ENCODE results near the gene CYP11A1. TPM values are rescaled to one million over a fixed set of nuclear protein-coding genes. Genes with fewer than 3 reads are reported as not detected.

CYP11A1 gene
- total RNA-seq, 2 donors from 2014 or later = 0.29 to 1.8 TPM

DNA sequence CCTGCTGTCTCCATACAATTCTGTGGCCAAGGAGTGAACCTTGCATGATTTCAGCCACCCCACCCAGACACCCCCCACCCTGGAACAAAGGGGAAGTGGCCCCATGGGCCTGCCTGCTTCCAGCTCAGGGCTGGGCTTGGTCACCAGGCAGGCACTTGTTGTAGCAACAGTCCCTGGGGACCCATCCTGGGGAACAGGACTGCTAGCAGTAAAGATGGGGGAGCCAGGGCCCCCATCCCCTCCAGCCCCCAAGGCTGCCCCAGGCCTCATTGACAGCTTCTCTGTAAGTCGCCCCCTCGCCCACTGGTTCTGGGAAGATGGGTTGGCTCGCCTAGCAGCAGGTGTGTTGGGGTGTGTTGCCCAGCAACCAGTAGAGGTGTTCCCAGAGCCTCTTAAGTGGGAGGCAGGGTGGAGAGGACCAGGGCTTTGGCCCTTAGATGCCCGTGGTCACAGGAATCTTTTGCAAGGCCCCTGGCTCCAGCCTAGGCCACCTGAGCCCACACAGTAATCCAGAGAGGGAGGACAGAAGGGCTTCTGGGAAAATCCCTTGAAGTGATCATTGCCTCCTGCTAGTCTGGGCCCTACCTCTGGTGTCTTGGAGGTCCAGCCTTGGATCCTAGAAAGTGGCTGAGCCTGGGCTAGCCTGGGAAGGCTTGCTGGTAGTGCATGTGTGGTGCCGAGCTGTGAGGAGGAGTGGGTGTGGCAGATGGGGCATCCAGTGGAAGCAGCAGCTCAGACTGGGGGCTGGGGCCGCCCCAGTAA, 48.9 kb downstream of the CYP11A1 start:
- DNase-seq (no peak), ATAC-seq (peak in 1 of 2 donors; percentile 40)
- intact Hi-C loops (cut with DNase I) = no loop called here

DNA sequence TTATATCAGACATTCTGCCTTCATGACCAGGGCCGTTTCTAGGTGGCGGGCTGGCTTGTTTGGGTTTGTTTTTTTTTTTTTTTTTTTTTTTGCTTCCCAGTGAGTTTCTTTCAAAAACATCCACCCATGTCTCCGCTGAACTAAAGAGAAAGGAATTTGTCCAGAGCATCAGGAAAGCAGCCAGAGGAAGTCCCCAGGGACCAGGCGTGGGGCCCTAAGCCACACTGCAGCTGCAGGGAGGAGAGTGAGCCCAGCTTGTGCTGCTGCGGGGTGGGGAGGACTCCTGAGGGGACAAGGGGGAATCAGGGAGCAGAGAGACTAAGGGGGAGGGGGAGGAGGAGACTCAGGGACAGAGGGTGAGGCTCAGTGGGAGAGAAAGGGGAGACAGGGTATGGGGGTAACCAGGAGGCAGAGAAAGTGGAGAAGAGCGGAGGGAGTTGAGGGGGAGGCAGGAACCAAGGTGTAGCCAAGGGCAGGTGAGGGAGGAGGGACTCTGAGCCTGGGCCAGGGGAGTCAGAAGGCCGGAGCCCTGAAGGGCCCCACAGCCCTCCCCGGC, 49.5 kb downstream of the CYP11A1 start:
- ATAC-seq (peak; percentile 74 to 83), DNase-seq (peak; percentile 84)
- intact Hi-C loops (cut with DNase I) = no loop called here

DNA sequence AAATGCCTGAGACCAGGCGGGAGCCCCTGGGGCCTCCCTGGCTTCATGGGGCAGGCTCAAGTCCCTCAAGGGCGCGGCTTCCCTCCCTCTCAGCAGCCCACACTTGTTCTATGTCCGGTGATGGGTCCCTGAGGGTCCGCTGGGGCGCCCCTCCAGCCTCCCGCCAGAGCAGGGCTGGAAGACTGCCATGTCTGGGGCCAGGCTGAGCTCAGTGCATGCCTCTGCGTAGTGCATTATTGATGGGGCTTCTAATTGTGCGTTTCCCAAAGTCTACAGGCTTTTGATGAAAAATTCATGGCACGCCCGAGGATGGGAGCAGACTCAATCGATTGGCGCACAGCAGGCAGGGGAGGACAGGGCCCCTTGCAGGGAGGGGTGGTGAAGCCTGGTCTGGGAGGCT, 51.3 kb downstream of the CYP11A1 start:
- no peak for DNase-seq
- ATAC-seq = peak; percentile 5 to 24
- intact Hi-C loops (cut with DNase I) = no loop called here

DNA sequence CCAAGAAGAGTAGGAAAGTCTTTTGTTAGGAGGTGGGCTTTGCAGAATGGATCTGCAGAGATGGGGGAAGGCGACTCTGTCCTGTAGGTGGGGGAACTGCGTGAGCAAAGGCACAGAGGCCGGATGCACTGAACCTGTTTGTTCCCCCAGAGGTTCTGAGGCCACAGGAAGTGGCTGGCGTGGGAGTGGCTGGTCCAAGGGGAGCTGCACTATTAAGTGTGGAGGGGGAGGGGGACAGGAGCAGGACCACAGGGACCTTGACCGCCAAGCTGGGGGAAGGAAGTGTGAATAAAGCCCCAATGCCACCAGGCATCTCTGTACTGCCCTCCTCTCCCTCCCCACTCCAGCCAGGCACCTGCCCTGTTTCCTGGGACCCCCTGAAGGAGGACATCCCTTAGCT, 51.8 kb downstream of the CYP11A1 start:
- DNase-seq = no peak
- no peak for ATAC-seq
- intact Hi-C loops (cut with DNase I) = no loop called here

DNA sequence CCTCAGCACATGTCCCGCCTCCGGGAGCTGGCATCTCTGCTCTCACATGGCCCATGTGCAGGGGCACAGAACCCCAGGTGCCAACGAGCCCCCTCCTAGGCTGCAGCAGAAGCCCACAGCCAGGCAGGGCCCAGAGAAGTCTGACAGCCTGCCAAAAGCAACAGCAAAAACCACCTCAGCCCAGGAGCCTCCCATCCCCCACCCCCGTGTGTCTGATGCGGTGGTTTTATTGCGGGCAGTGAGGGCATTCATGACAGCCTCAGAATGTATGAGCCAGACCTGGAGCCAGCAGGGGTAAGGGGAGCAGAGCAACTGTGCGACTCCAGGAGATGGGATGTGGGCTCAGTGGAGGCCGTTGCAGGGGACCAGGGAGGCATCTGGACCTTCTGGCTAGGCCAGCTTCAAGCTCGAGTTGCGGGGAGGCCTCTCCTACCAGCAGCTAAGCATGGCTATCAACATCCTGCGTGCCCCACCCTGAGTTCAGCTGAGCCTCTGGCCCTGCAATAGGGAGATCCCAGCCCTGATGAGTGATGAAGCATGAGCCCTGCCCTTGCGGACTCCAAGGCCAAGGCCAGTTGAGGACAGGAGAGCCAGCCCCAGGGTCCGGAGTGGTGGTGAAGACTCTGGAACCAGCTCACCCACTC, 52.5 kb downstream of the CYP11A1 start:
- intact Hi-C loops (cut with DNase I) = no loop called here
- ATAC-seq = no peak
- DNase-seq = no peak

DNA sequence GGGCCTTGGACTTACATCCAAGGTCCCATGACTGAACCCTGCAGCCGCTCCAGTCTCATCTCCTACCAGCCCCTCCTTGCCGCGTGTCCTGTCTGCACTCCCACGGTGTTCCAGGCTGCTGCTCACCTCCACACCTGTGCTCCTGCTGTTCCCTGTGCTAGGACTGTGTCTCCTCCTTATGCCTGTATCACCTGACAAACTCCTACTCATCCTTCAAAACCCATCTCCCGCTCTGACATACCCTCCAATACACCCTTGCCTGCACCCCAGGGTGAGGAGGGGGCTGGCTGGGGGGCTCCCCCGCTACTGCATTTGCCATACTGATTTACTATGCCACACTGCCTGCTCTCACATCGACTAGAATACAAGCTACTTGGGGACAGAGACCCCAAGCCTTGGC, 53.6 kb downstream of the CYP11A1 start:
- intact Hi-C loops (cut with DNase I) = no loop called here

DNA sequence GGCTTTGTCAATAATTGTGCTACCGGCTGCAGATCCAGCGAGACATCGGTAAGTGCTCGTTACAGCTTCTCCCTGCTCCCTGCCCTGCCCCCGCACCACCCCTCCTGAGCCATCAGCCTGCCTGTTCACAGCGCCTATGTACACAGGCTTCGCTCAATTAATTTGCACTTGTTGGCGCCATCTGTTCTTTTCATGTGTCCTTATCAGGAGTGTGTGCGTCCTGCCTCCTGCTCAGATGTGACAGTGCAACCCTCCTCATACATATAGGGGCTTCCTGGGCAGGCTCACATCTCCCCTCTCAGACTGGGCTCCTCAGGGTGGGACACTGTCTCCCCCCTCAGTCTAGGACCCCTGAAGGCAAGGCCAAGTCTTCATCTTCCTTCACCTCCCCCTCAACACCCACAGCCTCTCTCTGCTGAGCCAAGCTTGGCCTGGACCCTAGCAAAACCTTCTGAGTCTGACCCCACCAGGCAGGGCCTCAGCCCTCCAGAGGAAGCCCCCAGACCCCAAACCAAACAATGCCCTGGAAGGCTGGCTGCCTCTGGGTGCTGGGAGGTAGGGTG, 54.9 kb downstream of the CYP11A1 start:
- intact Hi-C loops (cut with DNase I) = no loop called here
- DNase-seq = no peak
- no peak for ATAC-seq

More for the DNA sequence above, 53.6 kb downstream of the CYP11A1 start:
- no peak for DNase-seq
- no peak for ATAC-seq

DNA sequence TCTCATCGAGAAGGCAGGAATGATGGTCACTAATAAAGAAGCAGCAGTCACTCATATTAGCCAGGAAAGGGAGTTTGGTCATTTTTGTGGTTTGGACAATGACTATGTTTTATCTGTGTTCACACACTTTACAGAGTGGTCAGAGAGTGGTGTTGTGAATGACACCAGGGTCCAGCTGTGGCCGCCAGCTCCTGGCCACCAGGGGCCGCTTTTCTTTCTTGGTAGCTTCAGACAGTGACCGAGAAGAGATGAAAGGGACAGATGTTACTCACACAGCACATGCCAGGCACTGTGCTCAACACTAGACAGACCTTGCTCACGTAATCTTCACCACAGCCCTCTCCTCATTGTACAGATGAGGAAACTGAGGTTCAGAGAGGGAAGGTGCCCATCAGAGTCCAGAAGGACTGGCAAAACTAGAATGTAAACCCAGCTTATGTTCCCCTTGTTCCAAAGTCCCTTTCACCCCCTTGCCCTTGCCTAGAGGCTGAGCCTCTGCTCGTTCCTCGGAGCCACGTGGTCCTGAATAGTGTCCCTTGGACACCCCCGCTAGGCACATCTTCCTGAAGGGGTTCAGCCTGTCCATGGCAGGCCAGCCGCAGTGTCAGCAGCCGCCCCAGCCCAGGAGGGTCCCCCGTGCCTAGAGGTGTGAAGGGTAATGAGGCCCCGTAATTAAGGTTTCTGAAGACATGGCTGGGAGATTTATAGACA, 55.6 kb downstream of the CYP11A1 start:
- DNase-seq = no peak
- no peak for ATAC-seq
- intact Hi-C loops (cut with DNase I) = no loop called here

DNA sequence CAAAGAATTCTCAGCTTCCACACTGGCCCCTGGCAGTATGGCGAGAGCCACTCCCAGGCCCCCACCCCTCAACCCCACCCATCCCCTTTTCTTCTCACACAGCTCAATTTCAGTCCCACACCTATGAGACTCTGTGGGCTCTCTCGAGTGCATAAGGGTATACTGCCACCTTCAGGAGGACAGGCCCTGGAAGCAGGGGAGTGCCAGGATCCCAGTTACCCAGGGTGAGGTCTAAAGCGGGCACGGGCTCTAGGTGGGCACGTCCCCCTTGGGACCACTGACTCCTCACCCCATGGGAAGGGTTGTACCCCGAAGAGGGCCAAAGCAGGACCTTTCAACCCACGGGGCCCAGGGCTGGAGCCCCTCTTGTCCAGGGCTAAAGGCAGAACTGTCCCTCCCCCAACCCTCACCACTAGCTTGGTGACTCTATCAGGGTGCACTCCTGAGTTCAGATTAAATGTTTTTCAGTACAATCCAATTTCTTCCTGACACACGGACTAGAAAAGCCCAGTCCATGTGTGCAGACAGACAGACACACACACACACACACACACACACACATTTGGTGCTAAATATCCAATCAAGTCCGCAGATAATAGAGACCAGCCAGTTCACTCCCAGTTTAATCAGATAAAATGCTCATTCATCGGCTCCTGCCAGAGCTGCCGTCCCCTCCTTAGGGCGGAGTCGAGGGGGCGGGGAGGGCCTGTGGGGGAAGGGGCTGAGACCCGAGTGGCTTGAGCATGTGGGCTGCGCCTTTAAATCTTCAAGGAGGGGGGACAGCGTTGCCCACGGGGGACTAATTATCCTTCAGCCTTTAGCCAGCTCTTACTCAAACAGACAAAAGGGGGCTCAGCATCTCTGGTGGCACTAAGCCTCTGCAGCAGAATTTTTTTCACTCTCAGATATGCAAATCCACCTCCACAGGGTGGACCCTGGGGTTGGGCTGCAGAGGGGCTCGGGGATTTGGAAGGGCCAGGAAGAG, 59.3 kb downstream of the CYP11A1 start:
- ATAC-seq (peak; percentile 80 to 88), DNase-seq (peak; percentile 47)
- intact Hi-C loops (cut with DNase I) = loop anchor here in 1 of 2 donors (2.0 to 10.0 kb wide), 2 partner anchors 181 to 333 kb away; no protein-coding TSS in a partner anchor

DNA sequence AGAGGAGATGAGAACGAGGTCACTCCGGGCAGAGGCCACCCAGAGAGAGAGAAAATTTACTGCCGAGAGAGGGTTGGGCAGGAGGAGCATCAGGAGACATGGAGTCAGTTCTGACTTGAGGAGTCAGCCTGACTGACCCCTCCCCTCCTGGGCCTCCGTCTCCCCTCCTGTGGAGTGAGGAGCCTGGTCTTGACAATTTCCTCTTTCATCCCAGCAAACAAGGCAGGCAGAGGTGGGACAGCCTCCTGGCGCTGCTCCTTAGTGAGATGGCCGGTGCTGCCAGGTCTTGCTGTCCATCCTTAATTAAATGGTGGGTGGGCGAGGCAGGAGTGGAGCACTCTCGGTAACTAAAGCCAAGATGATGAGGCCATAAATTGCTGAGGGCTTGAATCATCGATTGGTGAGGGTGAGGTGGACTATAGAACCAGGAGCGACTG, 60.6 kb downstream of the CYP11A1 start:
- DNase-seq (no peak), ATAC-seq (no peak)
- intact Hi-C loops (cut with DNase I) = loop anchor here in 1 of 2 donors (2.0 to 10.0 kb wide), 2 partner anchors 180 to 332 kb away; no protein-coding TSS in a partner anchor

DNA sequence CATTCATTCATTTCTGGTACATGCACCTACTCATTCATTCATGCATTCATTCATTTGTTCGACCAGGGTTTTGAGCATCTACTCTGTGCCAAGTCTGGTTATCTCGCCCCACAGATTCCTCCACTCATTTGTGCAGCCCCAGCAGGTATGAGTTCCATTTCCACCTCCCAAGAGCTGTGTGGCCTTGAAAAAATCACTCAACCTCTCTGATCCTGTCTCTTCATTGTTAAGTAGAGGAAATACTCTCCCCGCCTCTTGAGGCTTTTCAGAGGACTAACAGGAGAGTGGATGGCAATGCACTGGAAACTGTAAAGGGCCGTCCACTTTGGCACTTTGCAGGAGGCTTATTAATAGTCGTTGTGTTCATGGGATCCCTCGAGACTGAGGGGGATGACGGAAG, 61.8 kb downstream of the CYP11A1 start:
- ATAC-seq = no peak
- intact Hi-C loops (cut with DNase I) = loop anchor here in 1 of 2 donors (2.0 to 10.0 kb wide), 2 partner anchors 179 to 331 kb away; no protein-coding TSS in a partner anchor

DNA sequence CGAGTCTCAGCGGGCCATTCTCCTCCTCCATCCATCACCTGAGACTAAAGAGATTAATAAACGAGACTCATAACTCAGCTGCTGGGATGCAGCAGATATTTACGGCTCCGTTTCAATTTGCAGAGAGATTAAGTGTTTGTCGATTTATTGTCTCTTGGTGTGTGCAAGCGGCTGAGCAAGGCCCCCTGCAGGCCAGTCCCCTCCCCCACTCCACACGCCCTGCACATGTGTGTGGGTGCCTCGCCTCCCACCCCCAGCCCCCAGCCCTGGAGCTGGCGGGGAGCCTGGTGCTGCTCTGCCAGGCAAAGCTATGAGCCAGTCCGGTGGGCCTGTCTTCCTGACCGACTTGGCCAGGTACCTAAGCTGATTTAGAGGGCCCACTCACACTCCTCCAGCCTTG, 63.0 kb downstream of the CYP11A1 start:
- ATAC-seq = no peak
- DNase-seq = no peak
- intact Hi-C loops (cut with DNase I) = loop anchor here (5.0 to 10.0 kb wide), 2 partner anchors 177 to 330 kb away; no protein-coding TSS in a partner anchor

More for the DNA sequence above, 61.8 kb downstream of the CYP11A1 start:
- no peak for DNase-seq

DNA sequence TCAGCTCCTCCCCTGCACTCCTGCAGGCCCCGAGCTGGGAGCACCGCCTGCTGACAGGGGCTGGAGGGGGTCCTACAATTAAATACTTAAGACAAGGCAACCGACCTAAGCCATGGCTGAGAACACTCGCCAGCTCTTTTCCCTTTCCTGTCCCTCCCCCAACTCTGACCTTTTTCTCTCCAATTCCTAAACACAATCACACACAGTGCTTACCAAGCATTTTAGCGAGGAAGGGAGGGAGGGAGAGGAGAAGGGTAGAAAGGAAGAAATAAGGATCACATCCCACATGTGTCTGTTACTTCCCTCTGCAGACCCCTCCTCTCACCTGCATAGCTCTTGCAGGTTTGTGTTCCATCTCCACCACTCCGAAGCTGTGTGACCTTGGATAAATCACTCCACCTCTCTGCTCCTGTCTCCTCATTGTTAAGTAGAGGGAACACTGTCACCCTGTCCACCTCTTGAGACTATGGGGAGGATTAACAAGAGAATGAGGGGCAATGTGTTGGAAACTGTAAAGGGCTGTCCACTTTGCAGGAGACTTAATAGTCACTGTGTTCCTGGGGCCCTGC, 63.6 kb downstream of the CYP11A1 start:
- no peak for ATAC-seq
- no peak for DNase-seq
- intact Hi-C loops (cut with DNase I) = loop anchor here (5.0 to 10.0 kb wide), 2 partner anchors 177 to 329 kb away; no protein-coding TSS in a partner anchor

DNA sequence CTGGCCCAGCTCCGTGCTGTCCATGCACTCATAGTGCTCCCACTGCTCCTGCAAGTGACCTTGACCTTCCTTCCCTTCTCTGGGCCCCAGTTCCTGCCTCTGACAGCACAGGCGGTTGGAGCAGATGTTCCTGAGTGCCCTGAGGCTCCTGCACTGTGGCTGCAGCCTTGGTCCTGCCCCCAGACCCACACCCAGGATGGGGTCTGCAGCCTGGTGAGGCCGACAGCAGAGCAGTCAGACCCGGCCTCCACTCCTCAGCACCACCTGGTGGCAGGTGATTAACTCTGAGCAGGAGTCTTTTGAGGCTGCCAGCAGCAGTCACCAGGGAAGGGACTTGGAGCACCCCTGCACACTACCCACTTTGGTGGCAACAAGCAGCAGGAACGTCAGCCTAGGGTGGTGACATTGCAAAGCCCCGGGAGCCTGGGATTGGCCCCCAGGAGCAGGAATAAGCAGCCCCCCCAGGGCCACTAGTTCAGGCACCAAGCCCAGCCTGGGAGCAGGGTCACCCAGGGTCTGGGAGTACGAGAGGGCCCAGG, 64.6 kb downstream of the CYP11A1 start:
- intact Hi-C loops (cut with DNase I) = loop anchor here (5.0 to 10.0 kb wide), 2 partner anchors 176 to 328 kb away; no protein-coding TSS in a partner anchor
- peak; percentile 47 to 52 for ATAC-seq

DNA sequence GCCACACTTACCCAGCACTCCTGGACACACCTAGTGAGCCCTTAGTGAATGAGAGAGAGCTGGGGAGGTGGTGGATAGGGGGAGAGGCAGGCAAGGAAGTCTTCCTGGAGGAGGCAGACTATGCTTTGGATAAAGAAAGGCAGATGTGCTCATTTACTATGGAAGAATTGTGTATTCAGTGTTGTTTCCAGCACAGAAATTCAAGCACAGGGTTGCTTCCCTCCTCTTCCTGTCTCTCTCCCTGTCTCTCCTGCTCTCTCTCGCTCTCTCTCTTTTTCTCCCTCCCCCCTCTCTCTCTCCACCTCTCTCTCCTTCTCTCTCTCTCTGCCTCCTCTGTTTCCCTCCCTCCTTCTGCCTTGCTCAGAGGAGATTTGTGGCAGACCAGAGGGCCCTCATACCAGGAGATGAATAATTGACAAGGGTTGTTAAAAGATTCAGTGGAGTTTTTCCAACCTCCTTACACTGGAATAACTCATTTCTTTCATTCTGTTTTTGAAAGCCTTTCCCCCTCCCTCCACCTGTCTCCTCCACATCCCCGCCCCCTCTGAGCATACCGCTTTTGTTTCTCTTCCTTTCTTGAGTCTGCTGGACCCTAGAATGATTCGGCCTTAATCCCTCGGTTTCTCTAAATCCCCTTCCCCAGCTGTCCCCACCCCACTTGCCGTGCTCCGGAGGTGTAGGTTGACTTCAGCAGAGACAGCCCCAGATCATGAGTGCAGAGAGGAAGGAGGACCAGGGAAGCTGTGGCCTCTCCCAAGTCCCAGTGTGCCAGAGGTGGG, 65.7 kb downstream of the CYP11A1 start:
- intact Hi-C loops (cut with DNase I) = loop anchor here (5.0 to 10.0 kb wide), 2 partner anchors 174 to 327 kb away; no protein-coding TSS in a partner anchor
- DNase-seq = no peak
- no peak for ATAC-seq

More for the DNA sequence above, 64.6 kb downstream of the CYP11A1 start:
- no peak for DNase-seq

All from left cardiac atrium (tissue), 4 donors.